Prostate gland (tissue), 1 donor: Measurements from ENCODE around the gene DCST2.

Experiments
- POLR2A ChIP-seq: fragments of 450-650 bp; IDR thresholded peaks from one replicate; pipeline ENCODE4 v1.6.1; 2016; ENCODE audit warnings: antibody characterized with exemption, mild to moderate bottlenecking
- POLR2AphosphoS5 ChIP-seq: sonication (generic); formaldehyde crosslinking; IDR thresholded peaks from one replicate; pipeline ENCODE4 v1.6.1; 2017; ENCODE audit warnings: antibody characterized with exemption

DNA sequence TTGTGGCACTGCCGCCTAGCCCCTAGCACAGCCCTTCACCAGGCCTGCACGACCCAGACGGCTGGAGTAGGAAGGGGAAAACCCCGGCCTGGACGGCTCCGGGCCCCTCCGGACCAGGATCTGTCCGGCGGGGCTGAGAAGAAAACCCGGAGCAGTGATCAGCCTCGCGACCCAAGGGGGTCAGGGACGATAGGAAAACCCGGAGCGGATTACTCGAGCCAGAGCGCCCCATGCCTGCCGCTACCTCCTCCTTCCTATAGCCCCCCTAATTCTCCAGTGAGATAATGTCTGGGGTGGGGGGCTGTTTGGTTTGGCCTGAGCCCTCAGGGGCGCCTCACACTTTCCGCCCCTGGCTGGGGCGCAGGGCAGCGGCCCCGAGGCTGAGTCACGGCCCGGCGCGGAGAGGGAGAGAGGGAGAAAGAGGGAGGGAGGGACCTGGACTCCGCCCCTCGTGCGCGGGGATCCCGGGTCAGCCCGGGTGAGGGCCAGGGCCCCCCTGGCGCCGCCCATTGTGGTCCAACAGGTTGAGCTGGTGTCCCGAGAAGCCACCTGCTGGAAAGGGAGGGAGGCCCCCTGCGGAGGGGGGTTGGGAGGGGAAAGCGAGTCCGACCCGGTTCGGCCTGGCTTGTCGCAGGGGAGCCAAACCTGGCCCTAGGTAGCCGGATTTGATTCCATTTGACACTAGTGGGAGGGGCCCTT lies 32.7 kb downstream of the DCST2 start:
- peak; percentile 86 for TF ChIP-seq POLR2A
- peak; percentile 94 for TF ChIP-seq POLR2AphosphoS5
